Stimulated activated CD4-positive, alpha-beta T cell treated with anti-CD3 and anti-CD28 coated beads, Interleukin-15, amount 100 ng/mL, for 1 hour (primary cell): ENCODE data around the gene IFNLR1.

Source experiments
- DNase-seq, 2 donors: peaks; one replicate each; pipeline ENCODE4 v3.0.0-alpha.2; 2020; ENCODE audit warnings: low read depth in 1 of 2, low spot score in 1 of 2

The IFNLR1 gene

GRCh38 chr1:24178407-24178806 is 8.7 kb downstream of the IFNLR1 start:
- no peak for DNase-seq

GRCh38 chr1:24177161-24177560 is 9.9 kb downstream of the IFNLR1 start:
- DNase-seq: no peak

GRCh38 chr1:24175033-24175755 is 11.9 kb downstream of the IFNLR1 start:
- no peak for DNase-seq

DNA sequence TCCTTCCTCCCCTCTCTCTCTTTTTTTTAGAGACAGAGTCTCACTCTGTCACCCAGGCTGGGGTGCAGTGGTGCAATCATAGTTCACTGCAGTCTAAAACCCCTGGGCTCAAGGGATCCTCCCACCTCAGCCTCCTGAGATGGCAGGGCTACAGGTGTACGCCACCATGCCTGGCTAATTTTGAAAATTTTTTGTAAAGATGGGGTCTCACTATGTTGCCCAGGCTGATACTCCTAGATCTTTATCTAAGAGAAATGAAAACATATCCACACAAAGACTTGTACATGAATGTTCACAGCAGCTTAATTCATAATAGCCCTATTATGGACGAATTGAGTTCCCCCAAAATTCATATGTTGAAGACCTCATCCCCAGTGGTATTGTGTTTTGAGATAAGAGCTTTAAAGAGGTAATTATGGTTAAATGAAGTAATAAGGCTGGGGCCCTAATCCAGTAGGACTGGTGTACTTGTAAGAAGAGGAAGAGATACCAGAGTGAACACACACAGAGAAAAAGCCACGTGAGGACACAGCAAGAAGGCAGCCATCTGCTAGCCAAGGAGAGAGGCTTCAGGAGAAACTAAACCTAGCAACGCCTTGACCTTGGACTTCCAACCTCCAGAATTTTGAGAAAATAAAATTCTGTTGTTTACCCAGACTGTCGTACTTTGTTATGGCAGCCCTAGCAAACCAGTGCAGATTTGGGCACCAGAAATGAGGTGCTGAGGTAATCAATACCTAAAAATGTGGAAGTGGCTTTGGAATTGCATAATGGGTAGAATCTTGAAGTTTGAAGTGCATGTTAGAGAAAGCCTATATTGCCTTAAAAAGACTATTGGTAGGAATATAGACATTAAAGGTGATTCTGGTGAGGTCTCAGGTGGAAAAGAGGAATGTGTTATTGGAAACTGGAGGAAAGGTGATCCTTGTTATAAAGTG is 13.2 kb downstream of the IFNLR1 start:
- no peak for DNase-seq

GRCh38 chr1:24172598-24172997 is 14.5 kb downstream of the IFNLR1 start:
- no peak for DNase-seq

- no peak for DNase-seq
These were observed 17.8 kb downstream of the IFNLR1 start for GRCh38 chr1:24169286-24169685.

DNA sequence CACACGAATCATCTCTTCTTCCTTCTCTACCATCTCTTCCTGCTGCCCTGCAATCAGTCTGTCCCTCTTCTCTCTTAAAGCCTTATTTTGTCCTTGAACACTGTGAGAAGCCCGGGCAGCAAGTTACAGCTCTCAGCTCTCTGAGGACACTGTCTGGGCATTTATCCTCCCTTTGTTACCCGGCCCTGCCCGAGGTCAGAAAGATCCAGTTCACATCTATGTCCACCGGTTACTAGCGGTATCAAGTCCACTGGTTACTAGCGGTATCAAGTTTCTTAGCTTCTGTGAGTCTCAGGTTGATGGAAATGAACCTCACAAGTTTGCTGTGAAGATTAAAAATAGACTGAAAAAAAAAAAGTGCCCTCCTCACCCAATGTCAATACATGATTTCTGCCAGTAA is 18.8 kb downstream of the IFNLR1 start:
- no peak for DNase-seq

DNA sequence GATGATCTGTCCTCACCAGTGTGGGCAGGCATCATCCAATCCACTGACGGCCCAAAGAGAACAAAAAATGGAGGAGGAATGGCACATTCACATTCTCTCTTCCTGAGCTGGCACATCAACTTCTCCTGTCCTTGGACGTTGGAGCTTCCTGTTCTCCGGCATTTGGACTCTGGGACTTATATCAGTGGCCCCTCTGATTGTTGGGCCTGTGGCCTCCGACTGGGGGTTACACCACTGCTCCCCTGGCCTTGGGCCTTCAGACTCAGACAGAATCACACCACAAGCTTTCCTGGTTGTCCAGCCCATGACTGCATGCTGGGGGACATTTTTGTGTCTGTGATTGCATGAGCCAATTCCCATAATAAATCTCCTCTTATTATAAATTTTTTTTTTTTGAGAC is 20.1 kb downstream of the IFNLR1 start:
- no peak for DNase-seq

- DNase-seq: no peak
These were observed 21.6 kb downstream of the IFNLR1 start for GRCh38 chr1:24165500-24165899.

- no peak for DNase-seq
These were observed 23.1 kb downstream of the IFNLR1 start for GRCh38 chr1:24164004-24164403.

DNA sequence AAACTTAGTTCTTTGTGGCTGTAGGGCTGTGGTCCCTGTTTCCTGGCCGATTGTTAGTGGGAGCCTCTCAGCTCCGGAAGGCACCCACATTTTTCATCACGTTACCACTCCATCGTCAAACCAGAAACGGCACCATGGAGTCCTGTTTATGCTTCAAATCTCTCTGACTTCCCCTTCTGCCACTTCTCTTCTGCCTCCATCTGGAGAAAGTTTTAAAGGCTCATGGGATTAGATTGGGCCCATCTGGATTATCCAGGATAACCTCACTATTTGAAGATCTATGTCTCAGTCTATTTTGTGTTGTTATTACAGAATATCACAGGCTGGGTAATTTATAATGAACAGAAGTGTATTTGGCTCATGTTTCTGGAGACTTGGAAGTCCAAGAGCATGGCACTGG is 24.9 kb downstream of the IFNLR1 start:
- no peak for DNase-seq

DNA sequence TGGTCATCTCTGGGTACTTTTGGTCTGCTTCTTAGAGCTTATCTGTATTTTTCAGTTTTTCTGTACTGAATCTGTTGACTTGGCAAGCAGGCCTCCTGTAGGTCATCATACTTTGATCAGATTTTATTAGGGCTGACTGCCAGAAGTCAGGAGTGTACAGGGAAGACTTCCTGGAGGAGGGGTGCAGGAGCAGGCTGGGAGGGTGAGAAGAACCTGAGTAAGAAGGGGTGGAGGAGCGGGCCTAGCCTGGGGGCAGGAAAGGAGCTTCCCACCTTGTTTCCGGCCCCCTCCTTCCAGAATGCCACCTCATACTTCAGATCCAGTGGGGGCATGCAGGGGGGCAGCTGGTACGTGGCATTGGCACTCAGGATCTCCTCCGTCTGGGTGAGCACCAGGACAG is 25.8 kb downstream of the IFNLR1 start:
- no peak for DNase-seq

GRCh38 chr1:24159366-24159765 is 27.7 kb downstream of the IFNLR1 start:
- no peak for DNase-seq

GRCh38 chr1:24157918-24158481 is 29.1 kb downstream of the IFNLR1 start:
- no peak for DNase-seq

- DNase-seq: no peak
These were observed 30.4 kb downstream of the IFNLR1 start for GRCh38 chr1:24156542-24157260.

DNA sequence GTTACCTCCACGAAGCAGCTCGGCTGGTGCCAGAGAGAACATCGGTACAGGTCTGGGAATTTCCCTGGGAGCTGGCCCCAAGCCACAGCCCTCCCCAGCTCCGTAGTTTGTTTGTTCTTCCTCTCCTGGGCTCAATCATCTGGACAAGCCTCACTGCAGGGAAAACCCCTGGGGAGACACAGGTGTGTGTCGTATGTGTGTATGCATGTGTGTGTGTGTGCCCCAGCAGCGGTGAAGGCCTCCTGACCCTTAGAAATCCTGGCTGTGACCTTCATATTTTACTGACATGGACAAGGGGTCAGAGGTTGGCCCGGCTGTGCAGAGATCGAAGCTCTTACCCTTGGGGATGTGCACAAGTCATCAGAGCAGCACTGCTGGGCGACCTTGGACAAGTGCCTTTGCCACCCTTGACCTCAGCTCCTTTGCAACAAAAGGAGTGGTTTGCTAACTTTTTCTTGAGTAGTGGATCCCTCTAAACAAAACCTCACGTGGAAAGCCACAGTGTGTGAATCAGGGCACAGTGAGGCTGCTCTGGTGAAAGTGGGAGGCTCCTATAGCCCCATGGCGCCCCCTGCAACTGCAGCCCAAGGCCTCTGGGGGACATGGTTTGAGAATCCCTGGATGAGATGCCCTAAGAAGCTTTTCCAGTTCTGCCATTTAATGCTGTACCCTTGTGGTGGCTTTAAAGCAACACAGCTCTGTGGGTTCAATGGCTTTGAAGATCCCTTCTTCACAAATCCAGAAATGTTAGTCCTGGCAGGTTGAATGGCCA is 31.9 kb downstream of the IFNLR1 start:
- no peak for DNase-seq

- DNase-seq: no peak
These were observed 32.9 kb downstream of the IFNLR1 start for GRCh38 chr1:24154215-24154614.

DNA sequence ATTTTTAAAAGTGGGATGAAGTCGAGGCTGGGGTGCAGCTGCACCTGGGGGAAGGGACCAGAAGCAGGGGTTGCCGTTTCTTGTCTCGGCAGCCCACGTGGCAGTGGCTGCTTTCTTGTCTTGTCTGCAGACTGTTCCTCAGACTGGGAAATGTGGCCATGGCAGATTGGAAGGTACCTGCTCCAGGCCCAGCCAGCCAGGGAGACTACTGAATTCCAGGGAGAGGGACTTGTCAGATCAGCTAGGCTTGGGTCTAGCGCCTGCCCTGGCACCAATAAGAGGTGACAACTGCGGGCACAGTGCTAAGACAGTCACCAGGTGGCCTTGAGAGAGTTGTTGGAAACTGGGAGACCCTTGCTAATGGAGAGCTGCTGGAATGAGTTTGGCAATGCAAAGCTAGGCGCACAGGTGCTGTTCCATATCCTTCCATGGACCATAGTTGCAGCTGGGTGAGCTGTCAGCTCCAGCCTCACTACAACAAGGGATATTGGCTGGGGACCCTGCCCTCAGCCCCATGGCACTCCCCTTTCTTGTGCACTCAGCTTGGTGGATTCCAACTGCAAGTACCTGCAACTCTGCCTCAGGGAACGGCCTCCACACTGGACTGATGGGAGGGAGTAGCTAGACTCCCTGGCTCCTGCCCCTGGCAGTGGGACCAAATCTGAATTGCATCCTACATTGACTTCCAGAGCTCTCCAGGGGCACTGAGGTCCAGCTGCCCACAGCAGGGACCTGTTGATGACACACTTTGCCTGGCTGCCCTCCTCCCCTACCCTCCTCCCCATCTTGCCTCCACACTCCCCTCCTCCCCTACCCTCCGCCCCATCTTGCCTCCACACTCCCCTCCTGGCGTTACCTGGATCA is 34.2 kb downstream of the IFNLR1 start:
- DNase-seq: no peak

GRCh38 chr1:24151175-24151533 is 35.9 kb downstream of the IFNLR1 start:
- no peak for DNase-seq
